GM10248 (cell line): ENCODE results near the gene CATSPERD.
"Not testable (repeated sequence)": the region's sequence is repeated elsewhere in the genome, so short reads cannot be mapped to it uniquely, and the experiment has no call there.

Source experiments
- CTCF ChIA-PET: fragments of 300-600 bp; sonication (Branson Sonifier 250); formaldehyde crosslinking; extraction: SDS; loops from one replicate; lab custom pipeline; 2021; ENCODE audit warnings: antibody characterized with exemption; lab: Yijun Ruan, JAX
- POLR2A ChIA-PET: fragments of 350-650 bp; sonication (Branson Sonifier 250); formaldehyde crosslinking; extraction: SDS; loops from one replicate; lab custom pipeline; 2020; ENCODE audit warnings: antibody characterized with exemption; lab: Yijun Ruan, JAX
- DNase-seq: peaks from one replicate; pipeline ENCODE4 v3.0.0; 2012; ENCODE audit errors: extremely low spot score
- CTCF ChIP-seq: IDR thresholded peaks from 2 replicates; pipeline ENCODE4 v1.5.1; 2012; ENCODE audit warnings: mild to moderate bottlenecking, low read depth; ENCODE audit errors: extremely low read depth, missing control alignments, control extremely low read depth

Gene CATSPERD

DNA sequence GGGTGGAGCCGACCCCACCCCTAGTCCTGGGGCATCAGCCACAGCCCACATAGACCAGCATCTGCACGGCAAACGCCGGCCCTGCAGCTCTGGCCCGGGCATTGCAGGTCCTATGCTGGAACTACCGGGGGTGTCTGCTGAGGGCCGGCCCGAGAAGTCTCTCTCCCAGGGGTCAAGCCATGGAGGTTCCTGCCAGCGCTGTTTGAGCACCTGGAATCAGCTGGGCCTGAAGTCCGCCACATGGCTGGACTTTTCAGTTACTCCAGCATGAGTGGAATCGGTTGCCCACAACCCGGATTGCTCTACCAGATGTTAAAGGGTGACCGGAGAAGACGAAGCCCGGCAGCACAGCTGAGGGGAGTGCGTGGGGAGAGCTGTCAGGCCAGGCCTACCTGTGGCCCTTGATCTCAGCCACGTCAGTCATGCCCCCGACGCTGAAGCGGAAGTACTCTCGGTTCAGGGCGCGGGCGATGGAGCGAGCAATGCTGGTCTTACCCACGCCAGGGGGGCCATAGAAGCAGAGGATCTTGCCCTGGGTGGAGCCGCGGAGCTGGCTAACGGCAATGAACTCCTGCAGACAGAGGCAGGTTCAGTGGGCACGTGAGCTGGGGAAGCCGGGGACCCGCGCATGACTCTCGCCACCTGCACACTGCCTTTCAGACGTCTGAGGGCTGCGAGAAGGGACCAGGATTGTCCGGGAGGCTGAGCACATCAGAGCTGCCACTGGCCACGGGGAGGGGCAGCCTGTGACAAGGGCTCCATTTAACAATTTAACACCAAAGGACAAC is 21.6 kb upstream of the CATSPERD start:
- no peak for TF ChIP-seq CTCF
- DNase-seq: no peak
- ChIA-PET CTCF (interaction anchor here (4.7 kb wide), 1 partner anchor 11 kb away, joined by 34 read pairs; the partner anchor contains the start of gene RPL36), POLR2A (interaction anchor here (0.7 to 1.5 kb wide), 2 partner anchors 9 to 21 kb away, joined by 3 to 4 read pairs; partner anchors contain the start of genes CATSPERD and LONP1)

DNA sequence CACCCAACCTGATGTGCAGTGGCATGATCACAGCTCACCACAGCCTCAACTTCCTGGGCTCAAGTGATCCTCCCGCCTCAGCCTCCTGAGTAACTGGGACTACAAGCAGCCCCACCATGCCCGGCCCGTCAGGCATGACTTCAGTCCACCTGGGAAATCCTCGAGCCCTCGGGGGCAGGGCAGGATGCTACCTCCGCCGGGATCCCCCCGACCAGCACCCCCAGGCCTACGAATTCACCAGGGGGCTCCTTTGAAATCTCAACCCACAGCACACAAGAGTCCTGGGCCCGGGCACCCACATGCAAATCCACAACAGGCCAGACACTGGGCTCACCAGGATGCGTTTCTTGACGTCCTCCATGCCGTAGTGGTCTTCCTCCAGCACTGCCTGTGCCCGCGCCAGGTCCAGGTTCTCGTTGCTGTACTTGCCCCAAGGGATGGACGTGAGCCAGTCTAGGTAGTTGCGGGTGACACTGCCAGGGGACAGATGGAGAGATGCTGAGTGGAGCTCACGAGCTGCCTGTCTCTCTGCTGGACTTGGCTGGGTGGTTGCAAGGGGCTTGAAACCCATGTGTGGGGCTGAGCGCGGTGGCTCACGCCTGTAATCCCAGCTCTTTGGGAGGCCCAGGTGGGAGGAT is 19.9 kb upstream of the CATSPERD start:
- ChIA-PET POLR2A (no interaction called here), CTCF (interaction anchor here (1.5 kb wide), 1 partner anchor 11 kb away, joined by 3 read pairs; no protein-coding TSS in a partner anchor)
- DNase-seq: no peak
- TF ChIP-seq CTCF: no peak

DNA sequence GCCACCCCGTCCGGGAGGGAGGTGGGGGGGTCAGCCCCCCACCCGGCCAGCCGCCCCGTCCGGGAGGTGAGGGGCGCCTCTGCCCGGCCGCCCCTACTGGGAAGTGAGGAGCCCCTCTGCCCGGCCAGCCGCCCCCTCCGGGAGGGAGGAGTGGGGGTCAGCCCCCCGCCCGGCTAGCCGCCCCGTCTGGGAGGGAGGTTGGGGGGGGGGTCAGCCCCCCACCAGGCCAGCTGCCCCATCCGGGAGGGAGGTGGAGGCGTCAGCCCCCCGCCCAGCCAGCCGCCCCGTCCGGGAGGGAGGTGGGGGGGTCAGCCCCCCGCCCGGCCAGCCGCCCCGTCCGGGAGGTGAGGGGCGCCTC is 18.4 kb upstream of the CATSPERD start:
- DNase-seq, CTCF ChIA-PET, POLR2A ChIA-PET: not testable (repeated sequence)

DNA sequence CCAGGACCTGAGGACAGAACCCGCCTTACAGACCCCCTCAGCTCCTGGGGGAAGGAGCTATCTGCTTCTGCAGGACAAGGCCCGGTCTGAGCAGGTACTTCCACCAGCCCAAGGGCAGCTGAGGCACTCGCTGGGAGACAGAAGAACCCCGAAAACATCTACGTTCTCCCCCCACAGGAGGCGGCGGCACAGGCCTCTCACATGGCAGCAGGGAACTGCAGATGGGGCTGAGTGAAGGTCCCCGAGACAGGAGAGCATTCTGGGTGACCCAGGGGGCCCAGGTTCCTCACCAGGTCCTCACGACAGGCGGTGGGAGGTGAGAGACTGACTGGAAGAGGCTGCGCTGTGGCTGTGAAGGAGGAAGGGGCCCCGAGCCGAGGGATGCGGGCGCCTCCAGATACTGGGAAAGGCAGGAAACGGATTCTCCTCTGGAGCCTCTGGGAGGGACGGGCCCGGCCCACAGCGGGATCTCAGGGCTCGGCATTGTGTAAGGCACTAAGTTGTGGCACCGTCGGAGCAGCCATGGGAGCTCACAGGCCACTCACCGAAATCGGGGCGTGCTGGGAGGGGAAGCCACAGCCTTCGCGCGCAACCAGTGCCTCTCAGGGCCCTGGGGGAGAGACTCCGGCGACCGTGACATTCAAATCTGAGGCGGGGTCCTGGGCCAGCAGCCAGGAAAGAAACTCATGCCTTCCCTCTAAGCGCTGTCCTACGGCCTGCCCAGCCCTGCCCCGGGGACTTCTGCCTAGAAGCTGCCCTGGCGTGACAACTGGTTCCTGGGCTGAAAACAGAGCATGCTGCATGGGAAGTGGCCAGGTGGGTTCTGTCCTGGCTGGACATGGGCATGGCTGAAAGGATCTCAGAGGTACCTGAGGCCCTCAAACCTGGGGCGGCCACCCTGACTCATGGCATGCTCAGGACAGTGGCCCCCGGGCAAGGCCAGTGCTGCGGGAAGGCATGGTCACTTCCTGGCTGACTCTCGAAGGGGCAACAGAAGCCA is 16.3 kb upstream of the CATSPERD start:
- ChIA-PET CTCF (interaction anchor here (0.7 to 2.0 kb wide), 3 partner anchors 13 to 16 kb away, joined by 3 to 7 read pairs (median 6); partner anchors contain the start of gene RPL36), POLR2A (interaction anchor here (0.5 kb wide), 1 partner anchor 10 kb away, joined by 5 read pairs; no protein-coding TSS in a partner anchor)
- no peak for TF ChIP-seq CTCF
- no peak for DNase-seq

GRCh38 chr19:5705552-5705951 is 14.9 kb upstream of the CATSPERD start:
- CTCF ChIA-PET: interaction anchor here (1.1 to 2.0 kb wide), 4 partner anchors 14 to 18 kb away, joined by 3 to 7 read pairs (median 6); partner anchors contain the start of gene RPL36
- DNase-seq: no peak
- POLR2A ChIA-PET: interaction anchor here (0.7 to 1.2 kb wide), 2 partner anchors 13 to 15 kb away, joined by 3 to 4 read pairs; partner anchors contain the start of genes CATSPERD and LONP1
- TF ChIP-seq CTCF: no peak

- ChIA-PET POLR2A (interaction anchor here (1.1 to 2.0 kb wide), 3 partner anchors 12 to 16 kb away, joined by 4 to 9 read pairs (median 5); partner anchors contain the start of genes CATSPERD and LONP1), CTCF (interaction anchor here (1.0 to 7.9 kb wide), 2 partner anchors 10 to 19 kb away, joined by 3 to 64 read pairs; partner anchors contain the start of gene RPL36)
- no peak for DNase-seq
- no peak for TF ChIP-seq CTCF
These were observed 13.4 kb upstream of the CATSPERD start for GRCh38 chr19:5706876-5707573.
